Panc1 (cell line): Measurements from ENCODE around the gene ENPEP. TPM values are rescaled to one million over a fixed set of nuclear protein-coding genes. Genes with fewer than 3 reads are reported as not detected.

Source experiments
- ATAC-seq: fragments of 200-7000 bp; cut with Tn5 transposase; 2 replicates; pipeline ENCODE4 v1.9.1; 2020; ENCODE audit warnings: mild to moderate bottlenecking, moderate library complexity
- BruUV-seq: library from RNA; stranded (reverse); fragments of 400-500 nt; replicated peaks from 2 replicates; lab custom pipeline; 2021; lab: Mats Ljungman, UMichigan
- CTCF ChIA-PET: fragments of 300-600 bp; sonication (Branson Sonifier 250); formaldehyde crosslinking; loops from one replicate; lab custom pipeline; 2022; ENCODE audit warnings: antibody characterized with exemption; lab: Charles Lee
- POLR2A ChIA-PET: fragments of 300-600 bp; sonication (Branson Sonifier 250); formaldehyde crosslinking; loops from one replicate; lab custom pipeline; 2022; ENCODE audit warnings: antibody characterized with exemption; lab: Charles Lee
- DNase-seq: peaks from one replicate; pipeline ENCODE4 v3.0.0-alpha.2; 2010; ENCODE audit warnings: low read depth, low spot score
- H3K27ac ChIP-seq: 2 replicates; pipeline ENCODE4 v1.5.1; 2011; ENCODE audit warnings: mild to moderate bottlenecking, low read length, inconsistent platforms
- H3K27me3 ChIP-seq: fragments of 200-500 bp; sonication (Bioruptor generic); 2 replicates; pipeline ENCODE4 v1.6.0; 2014; ENCODE audit warnings: low read length, inconsistent platforms; ENCODE audit not compliant: control insufficient read depth, insufficient read depth
- H3K36me3 ChIP-seq: fragments of 200-500 bp; sonication (Bioruptor generic); 2 replicates; pipeline ENCODE4 v1.5.1; 2014; ENCODE audit warnings: inconsistent platforms, mild to moderate bottlenecking, low read length, moderate library complexity; ENCODE audit not compliant: control insufficient read depth, insufficient read depth
- H3K4me1 ChIP-seq: 2 replicates; pipeline ENCODE4 v1.5.1; 2011; ENCODE audit warnings: inconsistent platforms, mild to moderate bottlenecking, low read length, moderate library complexity; ENCODE audit not compliant: control insufficient read depth, insufficient read depth
- H3K4me3 ChIP-seq, 2 experiments: 2 replicates each; pipeline ENCODE4 v1.5.1; 2011 to 2012; ENCODE audit warnings: low read depth in 2 of 2, low read length in 2 of 2, mild to moderate bottlenecking in 2 of 2, inconsistent platforms in 1 of 2, moderate library complexity in 1 of 2
- H3K9me3 ChIP-seq: fragments of 200-500 bp; sonication (Bioruptor generic); 2 replicates; pipeline ENCODE4 v1.5.1; 2014; ENCODE audit warnings: low read depth, mild to moderate bottlenecking, inconsistent platforms, low read length, moderate library complexity; ENCODE audit not compliant: control insufficient read depth, insufficient read depth
- CTCF ChIP-seq: fragments of 450-650 bp; IDR thresholded peaks from 2 replicates; pipeline ENCODE4 v1.5.1; 2017; ENCODE audit warnings: mild to moderate bottlenecking
- POLR2AphosphoS5 ChIP-seq: IDR thresholded peaks from 2 replicates; pipeline ENCODE4 v1.6.1; 2012; ENCODE audit warnings: mild to moderate bottlenecking, low read depth, low read length, moderate library complexity
- REST ChIP-seq, 2 experiments: IDR thresholded peaks; 2 replicates each; pipeline ENCODE4 v1.6.1; 2011 to 2012; ENCODE audit warnings: low read depth in 2 of 2, control low read depth in 1 of 2, low read length in 1 of 2, mild to moderate bottlenecking in 1 of 2, moderate library complexity in 1 of 2; ENCODE audit not compliant: insufficient read depth in 1 of 2
- SIN3A ChIP-seq: IDR thresholded peaks from 2 replicates; pipeline ENCODE4 v1.6.1; 2012; ENCODE audit warnings: low read depth, mild to moderate bottlenecking, low read length, moderate library complexity, borderline replicate concordance; ENCODE audit not compliant: insufficient read depth
- TCF7L2 ChIP-seq: IDR thresholded peaks from 2 replicates; pipeline ENCODE4 v1.6.1; 2011; ENCODE audit warnings: mild to moderate bottlenecking, low read depth, low read length, inconsistent platforms
- in situ Hi-C: cut with HindIII; loops from 2 replicates; pipeline ENCODE4 v1.10.0; 2016; ENCODE audit warnings: low sequenced_read_pairs, low pct_unique_long_range_greater_than_20kb
- intact Hi-C: fragments of 100-400 bp; cut with micrococcal nuclease; formaldehyde crosslinking; loops from one replicate; pipeline ENCODE4 v1.10.0; 2022; ENCODE audit not compliant: unreplicated experiment
- total RNA-seq: library from RNA; stranded (reverse); gene quantifications from one replicate; pipeline ENCODE4 v1.2.1, GENCODE V29; 2021; ENCODE audit not compliant: unreplicated experiment

Gene ENPEP
- total RNA-seq, 1 experiment from 2014 or later = not detected

- H3K27ac ChIP-seq = no peak overlapping the region
- no peaks in the 10 kb centered on the region for H3K36me3 ChIP-seq
- H3K4me3 ChIP-seq = no peak overlapping the region
- TF ChIP-seq POLR2AphosphoS5 = no peak
- ChIA-PET CTCF (no interaction called here), POLR2A (no interaction called here)
- intact Hi-C loops (no loop called here), in situ Hi-C loops (no loop called here)
- no peaks in the 10 kb centered on the region for H3K4me1 ChIP-seq
- no peaks in the 10 kb centered on the region for H3K9me3 ChIP-seq
- no TSS peak for BruUV-seq
- ATAC-seq = no peak
- no peaks in the 10 kb centered on the region for H3K27me3 ChIP-seq
- no peak for DNase-seq
These were observed 44.9 kb downstream of the ENPEP start for GRCh38 chr4:110520886-110521285.

GRCh38 chr4:110526589-110526988 is 50.6 kb downstream of the ENPEP start:
- H3K27me3 ChIP-seq = no peaks in the 10 kb centered on the region
- DNase-seq = no peak
- intact Hi-C loops = no loop called here
- TF ChIP-seq REST (IDR thresholded peaks at IDR 0.05; ENCODE audit: insufficient read depth in 1 of 2, low read depth in 2 of 2, low read length in 1 of 2) (no peak), TCF7L2 (no peak), SIN3A (no peak), CTCF (no peak), POLR2AphosphoS5 (no peak)
- no TSS peak for BruUV-seq
- ChIA-PET POLR2A (no interaction called here), CTCF (no interaction called here)
- ATAC-seq = no peak
- H3K4me3 ChIP-seq = no peak overlapping the region
- H3K9me3 ChIP-seq = no peaks in the 10 kb centered on the region
- no peaks in the 10 kb centered on the region for H3K4me1 ChIP-seq
- H3K36me3 ChIP-seq = no peaks in the 10 kb centered on the region
- H3K27ac ChIP-seq = no peak overlapping the region
- in situ Hi-C loops = no loop called here

- H3K27me3 ChIP-seq = no peaks in the 10 kb centered on the region
- ChIA-PET POLR2A (no interaction called here), CTCF (no interaction called here)
- intact Hi-C loops = no loop called here
- no peaks in the 10 kb centered on the region for H3K4me1 ChIP-seq
- no TSS peak for BruUV-seq
- DNase-seq (no peak), ATAC-seq (no peak)
- no peaks in the 10 kb centered on the region for H3K36me3 ChIP-seq
- H3K4me3 ChIP-seq = no peak overlapping the region
- H3K27ac ChIP-seq = no peak overlapping the region
- H3K9me3 ChIP-seq = no peaks in the 10 kb centered on the region
- no peak for TF ChIP-seq POLR2AphosphoS5
- no peak for TF ChIP-seq REST (IDR thresholded peaks at IDR 0.05; ENCODE audit: insufficient read depth in 1 of 2, low read depth in 2 of 2, low read length in 1 of 2)
- TF ChIP-seq SIN3A = no peak
- no peak for TF ChIP-seq TCF7L2
- TF ChIP-seq CTCF = no peak
- in situ Hi-C loops = no loop called here
These were observed 51.2 kb downstream of the ENPEP start for GRCh38 chr4:110527156-110527555.
